Fibroblast of pulmonary artery (primary cell): ENCODE data around the gene MAN1C1.
A peak's percentile ranks its signal among the peaks of the same experiment; 100 is the strongest.
"Not testable (repeated sequence)": the region's sequence is repeated elsewhere in the genome, so short reads cannot be mapped to it uniquely, and the experiment has no call there.

Experiments
- DNase-seq: peaks from one replicate; pipeline ENCODE4 v3.0.0-alpha.2; 2010; ENCODE audit warnings: low read depth
- H3K4me3 ChIP-seq: replicated peaks from 2 replicates; pipeline ENCODE4 v1.5.1; 2011; ENCODE audit warnings: low read depth, mild to moderate bottlenecking, control low read depth, low read length, moderate library complexity
- TF ChIP-seq, protein P1 (sequence below): IDR thresholded peaks from 2 replicates; pipeline ENCODE4 v1.5.1; 2011; ENCODE audit warnings: mild to moderate bottlenecking, control low read depth, low read length, inconsistent platforms; ENCODE audit errors: missing control alignments

The MAN1C1 gene

DNA sequence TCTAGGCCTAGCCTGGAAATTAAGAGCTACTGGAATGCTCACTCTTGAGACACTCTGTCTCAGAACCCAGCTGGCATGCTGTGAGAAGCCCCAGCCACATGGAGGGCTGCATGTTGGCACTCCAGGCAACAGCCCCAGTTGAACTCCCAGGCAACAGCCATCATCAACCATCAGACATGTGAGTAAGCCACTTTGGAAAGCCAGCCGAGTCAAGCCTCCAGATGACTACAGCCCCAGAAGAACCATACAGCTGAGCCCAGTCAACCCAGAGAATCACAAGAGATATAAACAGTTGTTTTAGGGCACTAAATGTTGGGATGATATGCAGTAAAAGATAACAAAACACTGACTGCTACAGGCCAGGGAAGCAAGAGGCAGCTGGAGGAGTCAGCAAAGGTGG is 17.7 kb upstream of the MAN1C1 start:
- TF ChIP-seq, protein P1, sequence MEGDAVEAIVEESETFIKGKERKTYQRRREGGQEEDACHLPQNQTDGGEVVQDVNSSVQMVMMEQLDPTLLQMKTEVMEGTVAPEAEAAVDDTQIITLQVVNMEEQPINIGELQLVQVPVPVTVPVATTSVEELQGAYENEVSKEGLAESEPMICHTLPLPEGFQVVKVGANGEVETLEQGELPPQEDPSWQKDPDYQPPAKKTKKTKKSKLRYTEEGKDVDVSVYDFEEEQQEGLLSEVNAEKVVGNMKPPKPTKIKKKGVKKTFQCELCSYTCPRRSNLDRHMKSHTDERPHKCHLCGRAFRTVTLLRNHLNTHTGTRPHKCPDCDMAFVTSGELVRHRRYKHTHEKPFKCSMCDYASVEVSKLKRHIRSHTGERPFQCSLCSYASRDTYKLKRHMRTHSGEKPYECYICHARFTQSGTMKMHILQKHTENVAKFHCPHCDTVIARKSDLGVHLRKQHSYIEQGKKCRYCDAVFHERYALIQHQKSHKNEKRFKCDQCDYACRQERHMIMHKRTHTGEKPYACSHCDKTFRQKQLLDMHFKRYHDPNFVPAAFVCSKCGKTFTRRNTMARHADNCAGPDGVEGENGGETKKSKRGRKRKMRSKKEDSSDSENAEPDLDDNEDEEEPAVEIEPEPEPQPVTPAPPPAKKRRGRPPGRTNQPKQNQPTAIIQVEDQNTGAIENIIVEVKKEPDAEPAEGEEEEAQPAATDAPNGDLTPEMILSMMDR = no peak
- DNase-seq = no peak
- H3K4me3 ChIP-seq = no peak overlapping the region

DNA sequence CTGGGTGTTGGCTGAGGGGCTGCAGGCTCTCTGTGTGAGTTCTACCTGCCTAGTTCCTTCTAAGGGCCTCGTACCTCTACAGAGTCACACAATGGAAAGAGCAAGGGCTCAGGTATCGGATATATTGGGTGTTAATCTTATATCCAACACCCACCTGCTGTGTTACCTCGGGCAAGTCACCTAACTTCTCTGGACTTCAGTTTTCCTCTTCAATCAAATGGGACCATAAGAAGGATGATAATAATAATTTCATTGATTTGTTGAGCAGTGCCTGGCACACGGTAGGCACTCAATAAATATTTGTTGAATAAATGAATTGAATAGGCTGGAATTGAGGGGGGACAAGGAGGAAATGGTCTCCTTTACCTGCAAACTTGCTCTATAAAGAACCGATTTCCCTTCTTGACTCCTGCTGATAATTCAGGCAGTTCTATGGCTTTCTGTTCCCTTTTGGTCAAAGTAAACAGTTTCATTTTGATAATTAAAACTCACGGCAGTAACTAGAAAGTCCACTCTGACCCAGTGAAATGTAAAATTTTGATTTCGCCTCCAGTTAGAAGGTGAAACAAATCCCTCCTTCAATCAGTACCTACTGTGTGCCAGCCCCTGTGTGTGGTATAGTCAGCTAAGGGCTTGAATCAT is 16.5 kb upstream of the MAN1C1 start:
- TF ChIP-seq, protein P1 = no peak
- no peak for DNase-seq
- H3K4me3 ChIP-seq = no peak overlapping the region

DNA sequence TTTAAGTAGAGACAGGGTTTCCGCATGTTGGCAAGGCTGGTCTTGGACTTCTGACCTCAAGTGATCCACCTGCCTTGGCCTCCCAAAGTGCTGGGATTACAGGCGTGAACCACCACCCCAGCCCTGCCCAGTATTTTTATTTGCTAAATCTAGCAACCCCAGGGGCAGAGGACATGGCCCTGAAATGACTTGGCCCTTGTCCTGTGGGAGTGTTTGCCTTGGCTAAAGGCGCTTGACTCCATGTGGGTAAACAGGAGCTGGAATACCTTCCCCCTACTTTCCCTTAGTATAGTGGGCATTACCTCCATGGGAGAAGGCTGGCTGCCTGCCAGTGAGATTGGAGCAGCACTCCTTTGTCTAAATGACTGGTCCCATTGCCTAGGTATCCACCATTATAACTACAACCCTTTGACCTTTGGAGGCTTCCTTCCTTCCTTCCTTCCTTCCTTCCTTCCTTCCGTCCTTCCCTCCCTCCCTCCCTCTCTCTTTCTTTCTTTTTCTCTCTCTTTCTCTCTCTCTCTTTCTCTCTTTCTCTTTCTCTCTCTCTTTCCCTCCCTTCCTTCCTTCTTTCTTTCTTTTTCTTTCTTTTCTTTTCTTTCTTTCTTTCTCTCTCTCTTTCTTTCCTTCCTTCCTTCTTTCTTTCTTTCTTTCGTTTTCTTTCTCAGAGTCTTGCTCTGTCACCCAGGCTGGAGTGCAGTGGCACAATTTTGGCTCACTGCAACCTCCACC is 15.5 kb upstream of the MAN1C1 start:
- not testable (repeated sequence) for H3K4me3 ChIP-seq, DNase-seq

DNA sequence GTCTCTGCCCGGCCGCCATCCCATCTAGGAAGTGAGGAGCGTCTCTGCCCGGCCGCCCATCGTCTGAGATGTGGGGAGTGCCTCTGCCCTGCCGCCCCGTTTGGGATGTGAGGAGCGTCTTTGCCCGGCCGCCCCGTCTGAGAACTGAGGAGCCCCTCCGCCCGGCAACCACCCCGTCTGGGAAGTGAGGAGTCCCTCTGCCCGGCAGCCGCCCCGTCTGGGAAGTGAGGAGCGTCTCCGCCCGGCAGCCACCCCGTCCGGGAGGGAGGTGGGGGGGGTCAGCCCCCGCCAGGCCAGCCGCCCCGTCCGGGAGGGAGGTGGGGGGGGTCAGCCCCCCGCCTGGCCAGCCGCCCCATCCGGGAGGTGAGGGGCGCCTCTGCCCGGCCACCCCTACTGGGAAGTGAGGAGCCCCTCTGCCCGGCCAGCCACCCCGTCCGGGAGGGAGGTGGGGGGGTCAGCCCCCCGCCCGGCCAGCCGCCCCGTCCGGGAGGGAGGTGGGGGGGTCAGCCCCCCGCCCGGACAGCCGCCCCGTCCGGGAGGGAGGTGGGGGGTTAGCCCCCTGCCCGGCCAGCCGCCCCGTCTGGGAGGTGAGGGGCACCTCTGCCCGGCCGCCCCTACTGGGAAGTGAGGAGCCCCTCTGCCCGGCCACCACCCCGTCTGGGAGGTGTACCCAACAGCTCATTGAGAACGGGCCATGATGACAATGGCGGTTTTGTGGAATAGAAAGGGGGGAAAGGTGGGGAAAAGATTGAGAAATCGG is 12.6 kb upstream of the MAN1C1 start:
- not testable (repeated sequence) for DNase-seq, H3K4me3 ChIP-seq

DNA sequence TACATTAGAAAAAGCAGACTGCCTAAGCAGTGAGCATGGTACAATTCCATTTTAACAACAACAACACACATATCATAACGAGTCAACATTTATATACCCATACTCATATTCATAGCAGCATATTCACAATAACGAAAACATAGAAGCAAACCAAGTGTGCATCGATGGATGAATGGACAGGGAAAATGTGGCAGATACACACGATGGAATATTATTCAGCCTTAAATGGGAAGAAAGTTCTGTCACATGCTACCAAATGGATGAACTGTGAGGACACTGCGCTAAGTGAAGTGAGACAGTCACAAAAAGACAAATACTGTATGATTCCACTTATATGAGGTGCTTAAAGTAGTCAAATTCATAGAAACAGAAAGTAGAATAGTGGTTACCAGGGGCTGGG is 9.5 kb upstream of the MAN1C1 start:
- DNase-seq = no peak
- no peak overlapping the region for H3K4me3 ChIP-seq
- TF ChIP-seq, protein P1 = no peak

DNA sequence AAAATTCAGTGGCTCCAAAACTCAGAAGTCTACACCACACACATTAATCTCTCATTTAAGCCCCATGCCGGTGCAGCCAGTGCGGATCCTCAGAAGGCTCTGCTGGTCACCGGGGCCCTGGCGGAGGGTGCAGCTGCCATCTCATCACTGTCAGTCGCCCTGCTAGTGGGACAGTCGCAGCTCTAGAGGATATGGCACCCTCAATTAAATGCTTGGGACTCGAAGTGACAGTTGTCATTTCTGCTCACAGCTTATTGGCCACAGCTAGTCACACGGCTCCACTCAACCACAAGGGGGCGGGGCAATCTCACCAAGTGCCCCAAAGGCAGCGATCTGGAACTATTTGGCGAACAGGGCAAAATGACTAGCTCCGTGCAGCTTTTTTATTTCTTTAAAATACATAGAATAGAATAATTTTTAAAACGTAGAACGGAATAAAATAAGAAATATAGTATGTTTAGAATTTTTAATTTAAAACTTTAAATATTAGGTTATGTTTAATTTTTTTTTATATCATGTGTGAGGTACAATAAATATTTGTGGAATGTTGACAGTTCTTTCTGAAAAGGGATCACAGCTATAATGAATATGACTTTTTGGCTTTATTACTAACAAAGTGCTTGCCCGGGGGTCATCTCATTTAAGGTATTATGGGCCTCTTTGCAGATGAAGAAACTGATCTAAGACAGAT is 8.0 kb upstream of the MAN1C1 start:
- TF ChIP-seq, protein P1 = peak; percentile 62
- DNase-seq = peak; percentile 76
- H3K4me3 ChIP-seq = no peak overlapping the region

DNA sequence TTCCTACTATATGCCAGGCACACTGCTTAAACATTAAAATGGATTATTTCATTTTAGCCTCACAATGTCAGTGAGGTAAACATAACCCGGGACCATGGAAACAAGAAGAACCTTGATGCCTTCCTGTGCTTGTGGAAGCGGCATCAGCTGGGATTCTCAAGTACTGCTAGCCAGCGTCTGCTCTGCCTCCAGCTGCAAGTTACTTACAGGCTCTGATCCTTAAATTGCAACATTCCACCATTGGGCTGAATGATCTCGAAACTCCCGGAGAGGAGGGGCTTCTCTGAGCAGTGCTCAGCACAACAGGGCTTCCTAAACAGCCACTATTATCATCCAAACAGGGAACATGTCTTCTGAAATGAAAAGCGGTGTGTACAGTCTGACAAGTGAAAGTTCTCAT is 6.7 kb upstream of the MAN1C1 start:
- TF ChIP-seq, protein P1 = no peak
- DNase-seq = peak; percentile 45
- H3K4me3 ChIP-seq = no peak overlapping the region
